NT2/D1 (cell line): ENCODE measurements around the gene PACS1.
"Not testable (repeated sequence)": the region's sequence is repeated elsewhere in the genome, so short reads cannot be mapped to it uniquely, and the experiment has no call there.

Source experiments
- DNase-seq: peaks from one replicate; pipeline ENCODE4 v3.0.0-alpha.2; 2011; ENCODE audit warnings: low read depth, low spot score
- H3K27me3 ChIP-seq: 2 replicates; pipeline ENCODE4 v1.6.0; 2011; ENCODE audit warnings: mild to moderate bottlenecking; ENCODE audit not compliant: insufficient read length, insufficient read depth
- H3K36me3 ChIP-seq: 2 replicates; pipeline ENCODE4 v1.6.1; 2011; ENCODE audit warnings: mild to moderate bottlenecking, low read length, mixed read lengths; ENCODE audit not compliant: insufficient read depth, insufficient read length
- H3K4me1 ChIP-seq: 2 replicates; pipeline ENCODE4 v1.5.1; 2011; ENCODE audit not compliant: insufficient read depth, insufficient read length
- H3K4me3 ChIP-seq: 2 replicates; pipeline ENCODE4 v1.5.1; 2011; ENCODE audit warnings: low read depth; ENCODE audit not compliant: insufficient read length
- H3K9ac ChIP-seq: 2 replicates; pipeline ENCODE4 v1.6.0; 2011; ENCODE audit warnings: low read depth; ENCODE audit not compliant: insufficient read length
- H3K9me3 ChIP-seq: 2 replicates; pipeline ENCODE4 v1.5.1; 2011; ENCODE audit warnings: mild to moderate bottlenecking, low read length; ENCODE audit not compliant: insufficient read depth
- SUZ12 ChIP-seq: IDR thresholded peaks from 2 replicates; pipeline ENCODE4 v1.6.1; 2011; ENCODE audit not compliant: insufficient read length, insufficient read depth; ENCODE audit errors: extremely low read depth
- YY1 ChIP-seq: IDR thresholded peaks from 2 replicates; pipeline ENCODE4 v1.6.1; 2011; ENCODE audit not compliant: insufficient read length, insufficient read depth
- ZNF274 ChIP-seq: IDR thresholded peaks from 2 replicates; pipeline ENCODE4 v1.6.1; 2011; ENCODE audit warnings: mild to moderate bottlenecking, low read depth, low read length

PACS1 gene

GRCh38 chr11:66251809-66252208, 181.7 kb downstream of the PACS1 start:
- no peak for TF ChIP-seq ZNF274
- no peak for TF ChIP-seq SUZ12
- no peak for TF ChIP-seq YY1
- DNase-seq = no peak
- Histone ChIP-seq H3K9ac (no peak overlapping the region), H3K4me3 (no peak overlapping the region), H3K36me3 (peaks cover 37% of the 10 kb centered on the region), H3K27me3 (peaks cover 8% of the 10 kb centered on the region), H3K4me1 (peaks cover 12% of the 10 kb centered on the region), H3K9me3 (no peaks in the 10 kb centered on the region)

GRCh38 chr11:66253081-66253480, 183.0 kb downstream of the PACS1 start:
- H3K9ac ChIP-seq = not testable (repeated sequence)
- H3K4me1 ChIP-seq = peaks cover 12% of the 10 kb centered on the region

GRCh38 chr11:66258473-66258893, 188.4 kb downstream of the PACS1 start:
- no peak for DNase-seq
- no peaks in the 10 kb centered on the region for H3K9me3 ChIP-seq
- no peak for TF ChIP-seq ZNF274
- no peak for TF ChIP-seq YY1
- TF ChIP-seq SUZ12 = no peak
- peaks cover 10% of the 10 kb centered on the region for H3K27me3 ChIP-seq
- peaks cover 9% of the 10 kb centered on the region for H3K4me1 ChIP-seq
- H3K9ac ChIP-seq = peak overlapping the region; percentile 97
- peak overlapping the region; percentile 98 for H3K4me3 ChIP-seq
- peaks cover 50% of the 10 kb centered on the region for H3K36me3 ChIP-seq

More at GRCh38 chr11:66253081-66253480, 183.0 kb downstream of the PACS1 start:
- not testable (repeated sequence) for H3K9me3 ChIP-seq, H3K4me3 ChIP-seq, DNase-seq, H3K27me3 ChIP-seq
- H3K36me3 ChIP-seq = peaks cover 27% of the 10 kb centered on the region

- TF ChIP-seq ZNF274 = no peak
- TF ChIP-seq YY1 = no peak
- TF ChIP-seq SUZ12 = no peak
- Histone ChIP-seq H3K27me3 (peaks cover 10% of the 10 kb centered on the region), H3K9me3 (no peaks in the 10 kb centered on the region), H3K4me3 (peak overlapping the region; percentile 98), H3K36me3 (peaks cover 58% of the 10 kb centered on the region), H3K9ac (no peak overlapping the region), H3K4me1 (peaks cover 8% of the 10 kb centered on the region)
- no peak for DNase-seq
Measured at GRCh38 chr11:66259225-66259624, 189.2 kb downstream of the PACS1 start.

GRCh38 chr11:66259956-66260355, 189.9 kb downstream of the PACS1 start:
- Histone ChIP-seq H3K9ac (no peak overlapping the region), H3K36me3 (peaks cover 65% of the 10 kb centered on the region), H3K4me1 (peaks cover 9% of the 10 kb centered on the region), H3K27me3 (peaks cover 10% of the 10 kb centered on the region), H3K9me3 (no peaks in the 10 kb centered on the region), H3K4me3 (no peak overlapping the region)
- TF ChIP-seq ZNF274 (no peak), YY1 (no peak), SUZ12 (no peak)
- no peak for DNase-seq

GRCh38 chr11:66261578-66261977, 191.5 kb downstream of the PACS1 start:
- DNase-seq = no peak
- Histone ChIP-seq H3K9me3 (no peaks in the 10 kb centered on the region), H3K4me3 (no peak overlapping the region), H3K36me3 (peaks cover 81% of the 10 kb centered on the region), H3K27me3 (peaks cover 4% of the 10 kb centered on the region), H3K9ac (no peak overlapping the region), H3K4me1 (peaks cover 10% of the 10 kb centered on the region)
- TF ChIP-seq SUZ12 (no peak), ZNF274 (no peak), YY1 (no peak)

GRCh38 chr11:66262191-66262590, 192.1 kb downstream of the PACS1 start:
- no peak for DNase-seq
- Histone ChIP-seq H3K4me1 (peaks cover 13% of the 10 kb centered on the region), H3K36me3 (peaks cover 86% of the 10 kb centered on the region), H3K4me3 (no peak overlapping the region), H3K9ac (no peak overlapping the region), H3K27me3 (no peaks in the 10 kb centered on the region), H3K9me3 (no peaks in the 10 kb centered on the region)
- TF ChIP-seq ZNF274 = no peak

GRCh38 chr11:66262696-66263095, 192.6 kb downstream of the PACS1 start:
- Histone ChIP-seq H3K9me3 (no peaks in the 10 kb centered on the region), H3K36me3 (peaks cover 86% of the 10 kb centered on the region), H3K9ac (no peak overlapping the region), H3K4me3 (no peak overlapping the region), H3K27me3 (no peaks in the 10 kb centered on the region), H3K4me1 (peaks cover 13% of the 10 kb centered on the region)
- DNase-seq = no peak
- TF ChIP-seq YY1 = no peak
- no peak for TF ChIP-seq SUZ12
- TF ChIP-seq ZNF274 = no peak
